Stimulated activated CD4-positive, alpha-beta T cell treated with anti-CD3 and anti-CD28 coated beads, Interleukin-15, amount 100 ng/mL, for 24 hours (primary cell): ENCODE data around the gene KCNAB1.
A peak's percentile ranks its signal among the peaks of the same experiment; 100 is the strongest.

Experiments used
- DNase-seq: peaks from one replicate; pipeline ENCODE4 v3.0.0-alpha.2; 2020

KCNAB1 gene

DNA sequence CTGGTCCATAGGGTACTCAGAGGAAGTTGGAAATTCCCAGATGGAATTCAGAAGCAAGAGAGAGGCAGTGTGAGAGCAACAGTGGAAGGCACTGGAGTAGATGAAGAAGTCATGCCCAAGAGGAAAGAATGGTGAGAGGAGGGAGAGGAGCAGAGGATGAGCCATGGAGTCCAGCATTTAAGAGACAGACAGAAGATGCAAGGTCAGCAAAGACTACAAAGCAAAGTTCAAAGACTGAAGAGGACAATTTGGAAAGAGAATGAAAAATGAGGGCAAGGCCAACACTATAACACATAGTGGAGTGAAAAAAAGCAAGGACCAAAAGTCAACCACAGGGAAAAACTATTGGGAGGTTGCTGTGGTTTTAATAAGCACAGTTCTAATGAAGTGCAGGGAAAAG lies 255.8 kb downstream of the KCNAB1 start:
- DNase-seq: no peak

DNA sequence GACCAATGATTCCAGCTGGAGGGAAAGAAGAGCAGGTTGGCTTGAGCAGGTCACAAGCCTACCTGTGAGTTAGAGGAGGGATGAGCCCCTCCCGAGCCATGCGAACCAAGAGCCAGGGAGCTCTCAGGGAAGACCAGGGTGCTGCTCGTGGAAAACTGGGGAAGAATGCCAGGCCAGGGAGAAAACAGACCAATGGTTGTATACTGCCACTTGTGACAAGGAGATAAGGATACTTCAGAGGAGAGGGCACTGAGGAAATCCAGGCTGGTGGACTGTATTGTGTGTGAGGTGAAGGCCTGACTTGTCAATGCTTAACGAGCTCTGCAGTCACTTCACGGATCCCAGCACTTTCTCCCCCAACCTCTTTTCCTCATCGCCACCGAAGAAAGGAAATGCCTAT lies 256.9 kb downstream of the KCNAB1 start:
- no peak for DNase-seq

DNA sequence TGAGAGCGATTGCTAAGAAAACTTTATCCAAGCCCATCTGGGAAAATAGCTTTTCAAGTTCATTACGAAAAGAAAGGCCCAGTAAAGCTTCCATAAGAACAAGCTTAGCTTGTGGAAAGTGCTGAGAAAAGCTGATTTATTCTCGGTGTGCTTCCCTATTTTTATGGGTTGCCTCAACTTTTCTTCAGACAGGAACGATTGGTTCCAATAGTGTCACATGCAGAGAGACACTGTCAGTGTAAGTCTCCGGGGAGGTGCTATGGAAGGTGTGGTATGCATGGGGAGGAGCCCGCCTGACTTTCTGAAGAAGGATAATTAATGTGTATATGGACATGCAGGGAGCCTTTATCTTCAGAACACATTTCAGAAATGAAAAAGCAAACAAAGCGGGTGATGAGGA lies 257.3 kb downstream of the KCNAB1 start:
- DNase-seq: no peak

- DNase-seq: no peak
Measured at GRCh38 chr3:156378871-156379270, 258.5 kb downstream of the KCNAB1 start.

GRCh38 chr3:156379327-156379726 lies 258.9 kb downstream of the KCNAB1 start:
- no peak for DNase-seq

GRCh38 chr3:156381253-156381652 lies 260.9 kb downstream of the KCNAB1 start:
- DNase-seq: no peak

- DNase-seq: peak; percentile 34
Measured at GRCh38 chr3:156382458-156383346, 262.3 kb downstream of the KCNAB1 start.

GRCh38 chr3:156383441-156384025 lies 263.2 kb downstream of the KCNAB1 start:
- DNase-seq: no peak

GRCh38 chr3:156388497-156389448 lies 268.4 kb downstream of the KCNAB1 start:
- no peak for DNase-seq

GRCh38 chr3:156389449-156389950 lies 269.1 kb downstream of the KCNAB1 start:
- DNase-seq: no peak

DNA sequence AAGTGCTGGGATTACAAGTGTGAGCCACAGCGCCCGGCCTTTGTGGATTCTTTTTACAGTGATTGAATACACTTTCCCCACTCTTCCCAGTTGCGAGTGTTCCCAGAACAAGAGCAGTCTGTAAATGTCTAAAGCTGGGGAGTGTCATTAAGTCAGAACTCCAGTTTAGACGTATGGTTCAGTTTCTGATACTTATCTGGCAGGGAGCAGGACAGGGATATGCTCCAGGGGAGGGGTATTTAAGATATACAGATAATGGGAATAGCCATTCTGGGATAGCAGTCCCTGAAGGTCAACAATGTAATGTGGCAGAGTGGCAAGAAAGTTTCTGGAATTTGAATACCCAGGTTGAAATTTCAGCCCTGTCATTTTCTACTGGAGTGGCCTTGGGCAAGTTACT lies 270.5 kb downstream of the KCNAB1 start:
- no peak for DNase-seq

DNA sequence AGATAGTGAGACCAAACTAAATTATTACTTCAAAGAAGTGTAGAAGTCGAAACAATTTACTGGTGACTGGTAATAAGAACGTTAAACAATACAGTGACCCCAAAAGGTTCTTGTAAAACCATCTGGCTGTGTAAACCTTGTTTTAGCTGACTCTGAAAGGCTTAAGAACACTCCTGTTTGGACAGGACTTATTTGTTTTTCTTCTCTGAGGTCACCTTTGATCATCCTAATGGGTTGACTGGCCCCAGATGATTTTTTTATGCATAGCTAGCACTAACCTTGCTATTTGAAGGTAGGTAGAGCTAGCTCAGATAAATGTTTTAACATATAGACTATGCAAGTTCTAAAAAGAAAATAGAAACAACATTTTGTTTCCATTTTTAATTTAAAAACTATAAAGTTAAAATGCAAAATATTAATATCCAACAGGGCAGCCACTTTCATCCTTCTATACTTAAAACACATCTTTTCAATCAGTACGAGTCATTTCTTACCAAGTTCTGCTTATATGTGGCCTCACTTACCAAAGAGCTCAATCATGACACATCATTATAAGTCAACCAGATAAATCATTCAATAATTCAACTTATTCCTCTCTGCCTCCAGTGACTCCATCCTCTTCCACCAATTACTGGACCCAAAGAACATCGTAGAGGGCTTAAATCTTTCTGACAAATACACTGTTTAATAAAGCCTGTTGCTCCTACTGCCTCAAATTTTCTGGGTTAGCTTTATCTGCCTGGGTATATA lies 275.8 kb downstream of the KCNAB1 start:
- DNase-seq: no peak

DNA sequence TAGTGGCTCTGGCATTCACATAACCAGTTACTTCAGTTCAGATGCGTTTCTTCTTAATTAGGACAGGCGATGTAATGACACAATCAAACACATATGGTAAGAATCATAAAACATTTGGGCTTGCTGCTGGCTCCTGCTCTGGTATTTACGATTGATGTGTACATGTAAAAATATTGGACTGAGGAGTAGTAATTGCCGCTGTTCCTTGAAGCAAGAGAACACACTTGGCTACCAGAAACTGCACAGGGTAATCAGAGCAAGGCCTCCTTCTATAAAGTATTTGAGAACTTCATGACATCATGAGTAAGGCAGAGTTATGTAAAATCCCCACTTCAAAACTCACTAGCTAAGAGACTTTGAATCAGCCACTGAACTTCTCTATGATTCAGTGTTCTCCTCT lies 276.5 kb downstream of the KCNAB1 start:
- DNase-seq: no peak

GRCh38 chr3:156397534-156397933 lies 277.2 kb downstream of the KCNAB1 start:
- DNase-seq: no peak

- DNase-seq: no peak
Measured at GRCh38 chr3:156400062-156400461, 279.7 kb downstream of the KCNAB1 start.

DNA sequence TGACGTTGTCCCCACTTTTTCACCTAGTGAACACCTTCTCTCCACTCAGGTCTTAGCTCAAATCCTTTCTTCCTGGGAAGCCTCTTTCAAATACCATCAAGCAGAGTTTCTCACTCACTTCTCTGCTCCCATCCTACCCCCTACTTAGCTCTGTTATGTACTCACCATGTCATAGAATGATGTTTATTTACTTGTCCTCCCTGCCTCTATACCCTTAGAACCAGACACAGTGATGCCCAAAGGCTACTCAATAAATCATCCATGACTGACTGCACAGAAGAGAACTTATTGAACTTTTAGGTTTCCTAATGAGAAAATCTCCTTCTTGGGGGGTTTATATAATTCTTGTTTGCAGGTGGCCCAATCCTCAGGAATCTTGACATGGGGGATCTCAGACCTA lies 280.4 kb downstream of the KCNAB1 start:
- no peak for DNase-seq

DNA sequence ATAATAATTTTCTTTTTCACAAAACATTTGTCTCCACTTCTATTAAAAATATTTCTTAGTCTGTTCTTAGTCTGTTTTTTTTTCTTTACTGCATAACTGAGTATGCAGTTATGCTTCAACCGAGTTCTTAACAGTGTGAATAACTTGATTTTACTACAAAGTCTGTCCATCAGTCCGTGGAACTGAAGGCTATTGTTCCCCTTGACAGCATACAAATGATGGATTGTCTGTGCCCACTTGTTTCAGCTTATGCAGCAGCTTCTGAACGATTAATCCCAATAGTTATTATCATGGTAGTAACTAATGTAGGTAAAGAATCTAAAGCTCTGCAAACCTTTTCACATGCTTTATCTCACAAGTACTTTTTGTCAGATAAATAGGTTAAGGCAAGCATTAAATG lies 283.8 kb downstream of the KCNAB1 start:
- DNase-seq: no peak

GRCh38 chr3:156406393-156406792 lies 286.0 kb downstream of the KCNAB1 start:
- DNase-seq: no peak

DNA sequence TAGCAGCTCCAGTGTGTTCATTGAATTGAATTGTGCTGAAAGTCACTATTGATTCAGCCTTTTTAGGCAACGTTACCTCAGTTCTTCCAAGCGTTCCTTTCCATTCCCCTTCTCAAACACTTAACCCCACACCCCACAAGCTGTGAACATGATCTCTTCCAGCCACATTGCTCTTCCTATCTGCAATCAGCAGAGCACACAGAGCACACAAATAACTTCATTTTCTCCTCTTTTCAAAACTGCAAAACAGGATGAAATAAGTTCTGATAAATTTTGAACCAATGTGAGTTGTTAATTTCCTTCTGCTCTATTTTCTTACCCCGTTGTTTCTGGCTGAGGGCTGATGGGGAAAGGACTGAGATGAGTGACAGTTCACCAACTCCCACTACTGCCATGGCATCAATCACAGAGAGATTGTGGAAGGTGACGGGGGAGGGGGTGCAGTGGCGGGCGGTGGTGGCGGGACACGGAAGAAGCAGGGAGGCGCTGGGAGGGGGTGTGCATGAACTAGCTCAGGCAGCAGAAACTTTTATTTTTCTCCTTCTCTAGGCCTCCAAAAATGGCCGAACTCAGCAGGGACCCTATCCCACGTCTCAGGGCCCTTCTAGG lies 287.3 kb downstream of the KCNAB1 start:
- no peak for DNase-seq

DNA sequence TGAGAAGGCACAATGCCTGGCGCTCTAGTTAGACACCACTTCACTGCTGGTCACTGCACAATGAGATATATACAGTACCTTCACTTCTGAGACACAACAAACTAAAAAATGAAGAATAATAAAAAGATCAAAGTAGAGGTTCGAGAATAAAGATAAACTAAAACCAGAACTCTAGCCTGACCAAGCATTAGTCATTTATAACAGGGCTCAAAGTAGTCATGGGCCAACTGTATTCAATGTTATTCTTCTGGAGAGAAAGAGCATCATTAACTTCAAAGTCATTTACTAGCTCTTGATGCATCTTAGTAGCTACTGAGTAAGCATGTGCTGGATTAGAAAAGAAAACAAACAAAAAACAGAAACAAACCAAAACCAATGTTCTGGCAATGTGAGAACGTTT lies 289.3 kb downstream of the KCNAB1 start:
- no peak for DNase-seq

DNA sequence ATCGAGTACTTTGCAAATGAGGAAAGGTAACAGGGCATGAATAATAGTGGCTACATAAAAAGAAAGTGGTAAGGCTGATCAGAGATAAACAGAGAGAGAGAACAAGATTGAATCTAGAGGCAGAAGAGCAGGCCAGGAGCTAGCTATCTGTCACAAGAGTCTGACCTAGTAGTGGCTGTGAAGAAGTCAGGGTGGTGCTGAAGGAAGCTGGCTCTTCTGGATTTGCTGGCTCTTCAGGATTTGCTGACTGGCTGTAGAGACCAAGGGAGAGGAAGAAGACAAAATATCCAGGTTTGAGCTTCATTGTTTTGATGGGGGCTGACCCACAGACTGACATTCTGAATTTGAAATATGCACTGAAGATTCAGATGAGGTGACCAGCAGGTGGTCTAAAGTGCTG lies 292.2 kb downstream of the KCNAB1 start:
- DNase-seq: no peak

DNA sequence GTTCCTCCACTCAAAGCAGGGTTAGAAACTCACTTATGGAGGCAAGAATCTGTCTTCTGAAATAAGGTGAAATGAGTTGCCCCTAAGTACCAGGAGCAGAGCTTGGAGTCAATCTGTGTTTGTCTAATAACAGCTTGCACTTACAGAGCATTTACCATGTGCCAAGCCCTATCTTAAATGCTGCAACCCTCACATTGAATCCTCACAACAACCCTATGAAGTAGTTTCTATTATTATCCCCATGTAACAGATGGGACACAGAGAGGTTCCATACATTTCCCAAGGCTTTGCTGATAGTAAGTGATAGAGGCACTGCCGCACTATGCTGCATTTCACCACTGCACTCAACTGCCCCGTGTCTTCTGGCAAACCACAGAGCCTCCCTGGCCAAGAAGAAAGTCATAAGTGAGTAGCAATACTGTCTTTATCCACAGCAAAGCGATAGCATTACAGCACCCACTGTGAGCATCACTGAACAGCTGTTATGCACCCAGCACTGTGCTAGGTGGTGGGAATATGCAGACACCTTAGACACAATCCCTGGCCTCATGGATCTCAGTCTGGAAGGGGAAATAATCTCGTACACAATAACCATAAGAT lies 293.0 kb downstream of the KCNAB1 start:
- no peak for DNase-seq
